Fibroblast of lung (primary cell): ENCODE measurements around the gene SMOC2. TPM values are rescaled to one million over a fixed set of nuclear protein-coding genes. Genes with fewer than 3 reads are reported as not detected.

Experiments
- DNase-seq, 2 donors: peaks; one replicate each; pipeline versions ENCODE4 v3.0.0 to v3.0.0-alpha.2; 2010; ENCODE audit warnings: low read depth in 2 of 2
- H2AFZ ChIP-seq: 2 replicates; pipeline ENCODE4 v1.5.1; 2012; ENCODE audit warnings: low read length, control low read depth, inconsistent platforms
- H3K27ac ChIP-seq: 2 replicates; pipeline ENCODE4 v1.5.1; 2011; ENCODE audit warnings: low read length, control low read depth; ENCODE audit not compliant: insufficient read depth
- H3K27me3 ChIP-seq: 2 replicates; pipeline ENCODE4 v1.5.1; 2011; ENCODE audit warnings: mild to moderate bottlenecking, low read length; ENCODE audit not compliant: control insufficient read depth, insufficient read depth
- H3K36me3 ChIP-seq: 2 replicates; pipeline ENCODE4 v1.5.1; 2011; ENCODE audit warnings: low read length; ENCODE audit not compliant: control insufficient read depth, insufficient read depth
- H3K4me1 ChIP-seq: 2 replicates; pipeline ENCODE4 v1.5.1; 2011; ENCODE audit warnings: low read length; ENCODE audit not compliant: control insufficient read depth, insufficient read depth; ENCODE audit errors: extremely low read depth
- H3K4me2 ChIP-seq: 2 replicates; pipeline ENCODE4 v1.5.1; 2011; ENCODE audit warnings: low read length, control low read depth; ENCODE audit not compliant: insufficient read depth; ENCODE audit errors: extremely low read depth
- H3K4me3 ChIP-seq, 4 experiments: fragments of 200-600 bp in 1 of 4; sonication (generic) in 1 of 4; replicated peaks in 1 of 4; 2 replicates each; pipeline ENCODE4 v1.5.1; 2011 to 2016; ENCODE audit warnings: low read length in 4 of 4, low read depth in 3 of 4, mild to moderate bottlenecking in 3 of 4, control low read depth in 2 of 4, inconsistent platforms in 1 of 4, mixed read lengths in 1 of 4; ENCODE audit not compliant: insufficient read depth in 1 of 4; ENCODE audit errors: control extremely low read depth in 1 of 4
- H3K79me2 ChIP-seq: 2 replicates; pipeline ENCODE4 v1.5.1; 2012; ENCODE audit warnings: mild to moderate bottlenecking, low read length, inconsistent platforms; ENCODE audit not compliant: control insufficient read depth, insufficient read depth
- H3K9ac ChIP-seq: 2 replicates; pipeline ENCODE4 v1.5.1; 2011; ENCODE audit warnings: mild to moderate bottlenecking, low read length, control low read depth; ENCODE audit not compliant: insufficient read depth
- H3K9me3 ChIP-seq: 2 replicates; pipeline ENCODE4 v1.5.1; 2012; ENCODE audit warnings: low read depth, low read length; ENCODE audit not compliant: control insufficient read depth, insufficient read depth
- H4K20me1 ChIP-seq: 2 replicates; pipeline ENCODE4 v1.5.1; 2011; ENCODE audit warnings: low read length; ENCODE audit not compliant: control insufficient read depth, insufficient read depth; ENCODE audit errors: extremely low read depth
- EZH2 ChIP-seq: IDR thresholded peaks from 2 replicates; pipeline ENCODE4 v1.5.1; 2012; ENCODE audit warnings: low read length, control low read depth, mild to moderate bottlenecking; ENCODE audit errors: missing control alignments
- polyA plus RNA-seq, 2 donors: library from polyadenylated mRNA; depleted of rRNA in 1 of 2; stranded (reverse) in 1 of 2; unstranded in 1 of 2; fragments of >200 nt; gene quantifications; 2 replicates each; pipeline ENCODE4 v1.2.1, GENCODE V29; 2011 to 2012; ENCODE audit warnings: missing spikeins in 1 of 2
- total RNA-seq: library from RNA; depleted of rRNA; stranded (reverse); fragments of >200 nt; gene quantifications from 2 replicates; pipeline ENCODE4 v1.2.1, GENCODE V29; 2014
- TF ChIP-seq, protein P1 (sequence below), 2 donors: IDR thresholded peaks in 1 of 2; conservative IDR thresholded peaks in 1 of 2; 1 replicate in 1 of 2; 2 replicates in 1 of 2; pipeline ENCODE4 v1.5.1; 2011 to 2012; ENCODE audit warnings: low read length in 2 of 2, control low read depth in 1 of 2, inconsistent platforms in 1 of 2, low read depth in 1 of 2, mild to moderate bottlenecking in 1 of 2

SMOC2 gene
- total and polyA plus RNA-seq, 2 donors (not counting 1 experiment from before 2014, with no cell fraction given), result not detected

DNA sequence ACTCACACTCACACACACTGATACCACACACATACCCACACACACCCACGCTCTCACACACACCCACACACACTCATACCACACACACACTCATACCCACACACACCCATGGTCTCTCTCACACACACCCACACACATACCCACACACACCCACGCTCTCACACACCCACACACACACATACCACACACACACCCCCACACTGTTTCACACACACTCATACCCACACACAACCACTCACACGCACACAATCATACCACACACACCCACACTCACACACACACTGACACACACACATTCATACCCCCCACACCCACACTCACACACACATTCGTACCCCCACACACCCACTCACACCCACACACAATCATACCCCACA is 158.1 kb downstream of the SMOC2 start:
- H3K36me3 ChIP-seq, result no peaks in the 10 kb centered on the region
- H3K4me1 ChIP-seq, result no peaks in the 10 kb centered on the region
- no peak overlapping the region for H3K4me2 ChIP-seq
- TF ChIP-seq, protein P1, sequence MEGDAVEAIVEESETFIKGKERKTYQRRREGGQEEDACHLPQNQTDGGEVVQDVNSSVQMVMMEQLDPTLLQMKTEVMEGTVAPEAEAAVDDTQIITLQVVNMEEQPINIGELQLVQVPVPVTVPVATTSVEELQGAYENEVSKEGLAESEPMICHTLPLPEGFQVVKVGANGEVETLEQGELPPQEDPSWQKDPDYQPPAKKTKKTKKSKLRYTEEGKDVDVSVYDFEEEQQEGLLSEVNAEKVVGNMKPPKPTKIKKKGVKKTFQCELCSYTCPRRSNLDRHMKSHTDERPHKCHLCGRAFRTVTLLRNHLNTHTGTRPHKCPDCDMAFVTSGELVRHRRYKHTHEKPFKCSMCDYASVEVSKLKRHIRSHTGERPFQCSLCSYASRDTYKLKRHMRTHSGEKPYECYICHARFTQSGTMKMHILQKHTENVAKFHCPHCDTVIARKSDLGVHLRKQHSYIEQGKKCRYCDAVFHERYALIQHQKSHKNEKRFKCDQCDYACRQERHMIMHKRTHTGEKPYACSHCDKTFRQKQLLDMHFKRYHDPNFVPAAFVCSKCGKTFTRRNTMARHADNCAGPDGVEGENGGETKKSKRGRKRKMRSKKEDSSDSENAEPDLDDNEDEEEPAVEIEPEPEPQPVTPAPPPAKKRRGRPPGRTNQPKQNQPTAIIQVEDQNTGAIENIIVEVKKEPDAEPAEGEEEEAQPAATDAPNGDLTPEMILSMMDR (conservative IDR thresholded peaks at IDR 0.05 in 1 of 2, IDR thresholded peaks at IDR 0.05 in 1 of 2; ENCODE audit: low read depth in 1 of 2, low read length in 2 of 2), result no peak
- TF ChIP-seq EZH2, result no peak
- no peaks in the 10 kb centered on the region for H4K20me1 ChIP-seq
- no peak overlapping the region for H3K27ac ChIP-seq
- no peak overlapping the region for H3K4me3 ChIP-seq
- H2AFZ ChIP-seq, result no peak overlapping the region
- H3K9me3 ChIP-seq, result no peaks in the 10 kb centered on the region
- H3K79me2 ChIP-seq, result no peaks in the 10 kb centered on the region
- no peak overlapping the region for H3K9ac ChIP-seq
- no peak for DNase-seq
- no peaks in the 10 kb centered on the region for H3K27me3 ChIP-seq

DNA sequence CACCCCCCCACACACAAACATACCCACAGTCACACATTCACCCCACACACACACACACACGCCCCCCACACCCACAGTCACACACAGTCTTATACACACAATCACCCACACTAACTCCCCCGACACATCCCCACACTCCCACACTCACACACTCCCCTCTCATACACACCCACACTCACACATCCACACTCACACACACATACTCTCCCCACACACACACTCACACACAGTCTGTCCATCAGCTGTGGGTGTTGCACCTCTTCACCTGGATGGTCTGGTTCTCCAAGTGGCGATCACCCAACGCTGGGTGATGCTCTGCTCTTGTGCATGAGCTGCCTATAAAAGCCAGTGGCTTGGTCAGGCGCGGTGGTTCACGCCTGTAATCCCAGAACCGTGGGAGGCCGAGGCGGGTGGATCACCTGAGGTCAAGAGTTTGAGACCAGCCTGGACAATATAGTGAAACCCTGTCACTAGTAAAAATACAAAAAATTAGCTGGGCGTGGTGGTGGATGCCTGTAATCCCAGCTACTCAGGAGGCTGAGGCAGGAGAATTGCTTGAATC is 158.9 kb downstream of the SMOC2 start:
- no peaks in the 10 kb centered on the region for H3K36me3 ChIP-seq
- no peaks in the 10 kb centered on the region for H3K27me3 ChIP-seq
- H3K4me1 ChIP-seq, result no peaks in the 10 kb centered on the region

GRCh38 chr6:168600381-168600780 is 159.4 kb downstream of the SMOC2 start:
- TF ChIP-seq EZH2, result no peak
- TF ChIP-seq, protein P1 (conservative IDR thresholded peaks at IDR 0.05 in 1 of 2, IDR thresholded peaks at IDR 0.05 in 1 of 2; ENCODE audit: low read depth in 1 of 2, low read length in 2 of 2), result no peak
- no peak overlapping the region for H3K27ac ChIP-seq
- no peak overlapping the region for H2AFZ ChIP-seq
- H3K4me1 ChIP-seq, result no peaks in the 10 kb centered on the region
- H3K4me3 ChIP-seq, result no peak overlapping the region
- H3K79me2 ChIP-seq, result no peaks in the 10 kb centered on the region
- H3K27me3 ChIP-seq, result no peaks in the 10 kb centered on the region
- H3K4me2 ChIP-seq, result no peak overlapping the region
- no peaks in the 10 kb centered on the region for H3K36me3 ChIP-seq
- no peak for DNase-seq
- no peak overlapping the region for H3K9ac ChIP-seq
- no peaks in the 10 kb centered on the region for H4K20me1 ChIP-seq
- no peaks in the 10 kb centered on the region for H3K9me3 ChIP-seq

More for the DNA sequence above, 158.9 kb downstream of the SMOC2 start:
- TF ChIP-seq, protein P1 (conservative IDR thresholded peaks at IDR 0.05 in 1 of 2, IDR thresholded peaks at IDR 0.05 in 1 of 2; ENCODE audit: low read depth in 1 of 2, low read length in 2 of 2), result no peak
- no peak for TF ChIP-seq EZH2
- H3K4me2 ChIP-seq, result no peak overlapping the region
- no peak overlapping the region for H3K9ac ChIP-seq
- no peaks in the 10 kb centered on the region for H3K9me3 ChIP-seq
- H3K27ac ChIP-seq, result no peak overlapping the region
- DNase-seq, result no peak
- no peaks in the 10 kb centered on the region for H4K20me1 ChIP-seq
- no peak overlapping the region for H2AFZ ChIP-seq
- H3K4me3 ChIP-seq, result no peak overlapping the region
- H3K79me2 ChIP-seq, result no peaks in the 10 kb centered on the region
